HG02885 (cell line): ENCODE data around the gene ABCG8.

Source experiments
- ATAC-seq: cut with Tn5 transposase; IDR thresholded peaks from one replicate; pipeline ENCODE4 v1.9.1; 2021; ENCODE audit warnings: mild to moderate bottlenecking; ENCODE audit not compliant: unreplicated experiment, poor library complexity

Gene ABCG8

GRCh38 chr2:43838560-43839267 lies at the start of gene ABCG8, which contains the start of gene ABCG5:
Gene ABCG8 (plus strand): TSS chr2:43838971. CDS start chr2:43839054, 83 bp downstream.
Gene ABCG5 (minus strand): TSS chr2:43838839. CDS start chr2:43838679, 160 bp downstream.
- ATAC-seq: no peak

GRCh38 chr2:43790147-43790546 lies 48.6 kb upstream of the ABCG8 start:
- ATAC-seq: no peak

GRCh38 chr2:43791035-43791765 lies 47.6 kb upstream of the ABCG8 start:
- no peak for ATAC-seq

- ATAC-seq: no peak
Observed at GRCh38 chr2:43792653-43793052, 46.1 kb upstream of the ABCG8 start.

- no peak for ATAC-seq
Observed at GRCh38 chr2:43794956-43795355, 43.8 kb upstream of the ABCG8 start.

GRCh38 chr2:43796206-43796605 lies 42.6 kb upstream of the ABCG8 start:
- ATAC-seq: no peak

GRCh38 chr2:43798300-43798699 lies 40.5 kb upstream of the ABCG8 start:
- no peak for ATAC-seq

- ATAC-seq: no peak
Observed at GRCh38 chr2:43800894-43801293, 37.9 kb upstream of the ABCG8 start.

- ATAC-seq: no peak
Observed at GRCh38 chr2:43802135-43802534, 36.6 kb upstream of the ABCG8 start.

GRCh38 chr2:43803113-43803512 lies 35.7 kb upstream of the ABCG8 start:
- ATAC-seq: no peak

- ATAC-seq: no peak
Observed at GRCh38 chr2:43806719-43807031, 32.1 kb upstream of the ABCG8 start.

- no peak for ATAC-seq
Observed at GRCh38 chr2:43810452-43810851, 28.3 kb upstream of the ABCG8 start.

GRCh38 chr2:43810888-43811287 lies 27.9 kb upstream of the ABCG8 start:
- no peak for ATAC-seq

GRCh38 chr2:43812006-43812405 lies 26.8 kb upstream of the ABCG8 start:
- ATAC-seq: no peak

GRCh38 chr2:43812947-43813346 lies 25.8 kb upstream of the ABCG8 start:
- ATAC-seq: no peak

GRCh38 chr2:43814711-43815110 lies 24.1 kb upstream of the ABCG8 start:
- ATAC-seq: no peak

- no peak for ATAC-seq
Observed at GRCh38 chr2:43818761-43819160, 20.0 kb upstream of the ABCG8 start.

- no peak for ATAC-seq
Observed at GRCh38 chr2:43819491-43820163, 19.1 kb upstream of the ABCG8 start.

GRCh38 chr2:43822839-43823238 lies 15.9 kb upstream of the ABCG8 start:
- ATAC-seq: no peak

- no peak for ATAC-seq
Observed at GRCh38 chr2:43823751-43824150, 15.0 kb upstream of the ABCG8 start.

GRCh38 chr2:43824512-43824911 lies 14.3 kb upstream of the ABCG8 start:
- ATAC-seq: no peak
